SK-N-SH (cell line): Measurements from ENCODE around the gene SLFN11. TPM values are rescaled to one million over a fixed set of nuclear protein-coding genes. Genes with fewer than 3 reads are reported as not detected.

Experiments used
- CTCF ChIA-PET: fragments of 300-600, 350-600 bp; formaldehyde crosslinking; extraction: SDS; loops from one replicate; lab custom pipeline; 2021; lab: Yijun Ruan, JAX
- POLR2A ChIA-PET: fragments of 350-600 bp; sonication (Branson Sonifier 250); formaldehyde crosslinking; extraction: SDS; loops from one replicate; lab custom pipeline; 2020; ENCODE audit warnings: antibody characterized with exemption, inconsistent platforms; lab: Yijun Ruan, JAX
- DNase-seq: peaks from one replicate; pipeline ENCODE4 v3.0.0; 2012
- H2AFZ ChIP-seq: fragments of 200-600 bp; sonication (generic); 2 replicates; pipeline ENCODE4 v1.8.1; 2016; ENCODE audit warnings: antibody characterized with exemption, mild to moderate bottlenecking, low read depth
- H3F3A ChIP-seq: fragments of 200-600 bp; sonication (generic); replicated peaks from 2 replicates; pipeline ENCODE3; 2016; ENCODE audit warnings: antibody characterized with exemption, mild to moderate bottlenecking; ENCODE audit not compliant: insufficient read depth
- H3K27ac ChIP-seq, 2 experiments: fragments of 200-500 bp in 1 of 2; fragments of 200-600 bp in 1 of 2; sonication (Bioruptor generic) in 1 of 2; sonication (generic), shearing (Covaris generic) in 1 of 2; 2 replicates each; pipeline versions ENCODE4 v1.5.1 to v1.6.1; 2014 to 2016; ENCODE audit warnings: low read depth in 2 of 2, inconsistent platforms in 1 of 2, low read length in 1 of 2, mild to moderate bottlenecking in 1 of 2, mixed read lengths in 1 of 2
- H3K27me3 ChIP-seq: fragments of 200-600 bp; sonication (generic), shearing (Covaris generic); 2 replicates; pipeline ENCODE4 v1.6.1; 2016; ENCODE audit warnings: mixed run types; ENCODE audit not compliant: insufficient read depth
- H3K36me3 ChIP-seq, 2 experiments: fragments of 200-500 bp in 1 of 2; fragments of 200-600 bp in 1 of 2; sonication (Bioruptor generic) in 1 of 2; sonication (generic) in 1 of 2; replicated peaks in 1 of 2; 2 replicates each; pipeline versions ENCODE3 to v1.5.1; 2014 to 2016; ENCODE audit warnings: low read length in 1 of 2, mild to moderate bottlenecking in 1 of 2; ENCODE audit not compliant: insufficient read depth in 2 of 2, control insufficient read depth in 1 of 2
- H3K4me1 ChIP-seq, 2 experiments: fragments of 200-500 bp in 1 of 2; fragments of 200-600 bp in 1 of 2; sonication (Bioruptor generic) in 1 of 2; sonication (generic), shearing (Covaris generic) in 1 of 2; 2 replicates each; pipeline versions ENCODE4 v1.5.1 to v1.6.1; 2014 to 2016; ENCODE audit warnings: low read depth in 1 of 2, low read length in 1 of 2, mixed run types in 1 of 2; ENCODE audit not compliant: insufficient read depth in 2 of 2, control insufficient read depth in 1 of 2
- H3K4me2 ChIP-seq: fragments of 200-600 bp; sonication (generic), shearing (Covaris generic); 2 replicates; pipeline ENCODE4 v1.6.1; 2017; ENCODE audit warnings: mixed run types
- H3K4me3 ChIP-seq, 2 experiments: fragments of 200-500 bp in 1 of 2; fragments of 200-600 bp in 1 of 2; sonication (Bioruptor generic) in 1 of 2; sonication (generic), shearing (Covaris generic) in 1 of 2; 2 replicates each; pipeline versions ENCODE4 v1.5.1 to v1.8.1; 2014 to 2016; ENCODE audit warnings: low read depth in 2 of 2, inconsistent platforms in 1 of 2, low read length in 1 of 2, mild to moderate bottlenecking in 1 of 2, mixed read lengths in 1 of 2, moderate library complexity in 1 of 2
- H3K79me2 ChIP-seq: fragments of 200-600 bp; sonication (generic); 2 replicates; pipeline ENCODE4 v1.8.1; 2017; ENCODE audit warnings: mild to moderate bottlenecking; ENCODE audit not compliant: insufficient read depth
- H3K9ac ChIP-seq: fragments of 200-600 bp; sonication (generic); 2 replicates; pipeline ENCODE4 v1.6.1; 2017; ENCODE audit warnings: mixed run types
- H3K9me2 ChIP-seq: fragments of 200-600 bp; sonication (generic); 2 replicates; pipeline ENCODE4 v1.6.1; 2017; ENCODE audit warnings: mixed run types
- H3K9me3 ChIP-seq: fragments of 200-600 bp; sonication (generic); 2 replicates; pipeline ENCODE4 v1.6.1; 2017; ENCODE audit warnings: mixed run types, mild to moderate bottlenecking, moderate library complexity
- H4K20me1 ChIP-seq: fragments of 200-600 bp; sonication (generic); 2 replicates; pipeline ENCODE4 v1.6.1; 2017; ENCODE audit warnings: mild to moderate bottlenecking, mixed run types; ENCODE audit not compliant: insufficient read depth
- CHD2 ChIP-seq: fragments of 150-350 bp; IDR thresholded peaks from 2 replicates; pipeline ENCODE4 v1.6.1; 2018; ENCODE audit warnings: low read length; ENCODE audit not compliant: partially characterized antibody
- EP300 ChIP-seq, 2 experiments: IDR thresholded peaks; 2 replicates each; pipeline versions ENCODE4 v1.4.0 to v1.6.1; 2012; ENCODE audit warnings: borderline replicate concordance in 1 of 2, low read depth in 1 of 2, low read length in 1 of 2
- FOSL2 ChIP-seq: IDR thresholded peaks from 2 replicates; pipeline ENCODE4 v1.4.0; 2012; ENCODE audit warnings: low read depth, mild to moderate bottlenecking, moderate library complexity, borderline replicate concordance
- FOXJ3 ChIP-seq: sonication (generic); formaldehyde crosslinking; IDR thresholded peaks from 2 replicates; pipeline ENCODE4 v1.5.1; 2020; ENCODE audit warnings: mild to moderate bottlenecking, missing genetic modification reagents
- MEF2A ChIP-seq: IDR thresholded peaks from 2 replicates; pipeline ENCODE4 v1.4.0; 2012; ENCODE audit warnings: low read depth, borderline replicate concordance
- NFIC ChIP-seq: IDR thresholded peaks from 2 replicates; pipeline ENCODE4 v1.4.0; 2012; ENCODE audit warnings: borderline replicate concordance
- NRF1 ChIP-seq: IDR thresholded peaks from 2 replicates; pipeline ENCODE4 v1.6.1; 2012; ENCODE audit warnings: low read depth, mild to moderate bottlenecking, low read length
- PBX3 ChIP-seq: IDR thresholded peaks from 2 replicates; pipeline ENCODE4; 2012
- POLR2AphosphoS5 ChIP-seq: IDR thresholded peaks from 2 replicates; pipeline ENCODE4 v1.6.1; 2012; ENCODE audit warnings: low read depth, low read length
- RAD21 ChIP-seq: IDR thresholded peaks from 2 replicates; pipeline ENCODE4 v1.6.1; 2012; ENCODE audit warnings: mild to moderate bottlenecking, low read length
- RFX5 ChIP-seq: IDR thresholded peaks from 2 replicates; pipeline ENCODE4 v1.6.1; 2012; ENCODE audit warnings: mild to moderate bottlenecking, improper control_type of control experiment, low read length
- SMC3 ChIP-seq: IDR thresholded peaks from 2 replicates; pipeline ENCODE4 v1.6.1; 2012; ENCODE audit warnings: low read depth, low read length, improper control_type of control experiment
- TAF1 ChIP-seq: IDR thresholded peaks from 2 replicates; pipeline ENCODE4 v1.6.1; 2012; ENCODE audit warnings: low read depth, mild to moderate bottlenecking, low read length, moderate library complexity, borderline replicate concordance
- TEAD4 ChIP-seq: IDR thresholded peaks from 2 replicates; pipeline ENCODE4 v1.4.0; 2012; ENCODE audit warnings: mild to moderate bottlenecking, borderline replicate concordance; ENCODE audit not compliant: insufficient read depth
- USF1 ChIP-seq: IDR thresholded peaks from 2 replicates; pipeline ENCODE4 v1.4.0; 2012; ENCODE audit warnings: low read depth, borderline replicate concordance
- ZBTB33 ChIP-seq: IDR thresholded peaks from 2 replicates; pipeline ENCODE4 v1.4.0; 2012; ENCODE audit warnings: low read depth, borderline replicate concordance
- WGBS: methylation state at CpG from one replicate; pipeline ENCODE4 v1.1.6; 2017; ENCODE audit warnings: low lambda C conversion rate; 5-methylcytosine and 5-hydroxymethylcytosine counted together
- polyA plus RNA-seq, 3 experiments: library from polyadenylated mRNA; depleted of rRNA; stranded (reverse); fragments of >200 nt; gene quantifications; 2 replicates each; pipeline ENCODE4 v1.2.3, GENCODE V29; 2012

Gene SLFN11
- polyA plus RNA-seq, 1 of the 3 experiments (the other 2 are of a cell fraction): 0.02 TPM

GRCh38 chr17:35372846-35373533 is 431 bp downstream of the SLFN11 start:
- no peak for TF ChIP-seq TEAD4
- no peak for TF ChIP-seq MEF2A
- no peak for TF ChIP-seq EP300 (IDR thresholded peaks at IDR 0.05; ENCODE audit: borderline replicate concordance in 1 of 2, low read depth in 1 of 2, low read length in 1 of 2)
- no peak for TF ChIP-seq FOSL2
- TF ChIP-seq FOXJ3 (CRISPR knock-in tag): no peak
- TF ChIP-seq RAD21: no peak
- no peak for TF ChIP-seq NRF1
- no peak for TF ChIP-seq RFX5
- TF ChIP-seq SMC3: no peak
- no peak for TF ChIP-seq POLR2AphosphoS5
- TF ChIP-seq NFIC: no peak
- no peak for TF ChIP-seq ZBTB33
- TF ChIP-seq TAF1: no peak
- TF ChIP-seq PBX3: no peak
- TF ChIP-seq CHD2: no peak
- no peak for TF ChIP-seq USF1
- Histone ChIP-seq H3K4me1 (peaks cover 0 to 3% of the 10 kb centered on the region in 2 experiments; a peak in 2 of 4 replicates), H2AFZ (peak overlapping the region; percentile 83; the same call in 1 of the 2 replicates), H3K36me3 (no peaks in the 10 kb centered on the region), H3K27me3 (peaks cover 47% of the 10 kb centered on the region; the same call in 1 of the 2 replicates), H3K9ac (no peak overlapping the region), H3K27ac (no peak overlapping the region), H3K9me2 (no peaks in the 10 kb centered on the region), H3F3A (peaks cover 4% of the 10 kb centered on the region), H3K79me2 (no peaks in the 10 kb centered on the region), H4K20me1 (no peaks in the 10 kb centered on the region), H3K9me3 (no peaks in the 10 kb centered on the region), H3K4me2 (peak overlapping the region; percentile 89; the same call in 1 of the 2 replicates), H3K4me3 (no peak overlapping the region)
- DNase-seq: peak; percentile 11
- ChIA-PET CTCF (no interaction called here), POLR2A (no interaction called here)
- WGBS: under 1% methylated on average over 12 of the region's 25 CpGs
